Ovary (tissue), 9 donors: ENCODE data around the gene LGALS7. TPM values are rescaled to one million over a fixed set of nuclear protein-coding genes. Genes with fewer than 3 reads are reported as not detected.

Source experiments
- DNase-seq, 5 donors: peaks; one replicate each; pipeline ENCODE4 v3.0.0-alpha.2; 2019 to 2020
- H3K27ac ChIP-seq, 2 donors: fragments of 200-600 bp; one replicate each; pipeline versions ENCODE4 v1.5.1 to v1.8.0; 2019 to 2022
- H3K27me3 ChIP-seq: fragments of 200-600 bp; one replicate; pipeline ENCODE4 v1.8.0; 2022
- H3K36me3 ChIP-seq: fragments of 200-600 bp; sonication (generic); one replicate; pipeline ENCODE4 v1.5.1; 2019
- H3K4me1 ChIP-seq: one replicate; pipeline ENCODE4 v1.8.1; 2013; ENCODE audit warnings: mild to moderate bottlenecking, moderate library complexity; ENCODE audit not compliant: insufficient read depth
- H3K4me3 ChIP-seq: fragments of 200-600 bp; sonication (generic); one replicate; pipeline ENCODE4 v1.5.1; 2017
- H3K9me3 ChIP-seq, 2 donors: fragments of 200-600 bp in 1 of 2; sonication (generic) in 1 of 2; one replicate each; pipeline versions ENCODE4 v1.5.1 to v1.8.1; 2013 to 2019; ENCODE audit warnings: mild to moderate bottlenecking in 1 of 2, moderate library complexity in 1 of 2
- CTCF ChIP-seq, 3 donors: fragments of 450-650 bp in 2 of 3; fragments of 200-600 bp in 1 of 3; IDR thresholded peaks; one replicate each; pipeline versions ENCODE4 v1.5.1 to v1.8.0; 2016 to 2022; ENCODE audit warnings: antibody characterized with exemption in 3 of 3, mild to moderate bottlenecking in 1 of 3
- EP300 ChIP-seq: sonication (generic); formaldehyde crosslinking; IDR thresholded peaks from one replicate; pipeline ENCODE4 v1.6.1; 2017; ENCODE audit warnings: antibody characterized with exemption
- POLR2A ChIP-seq: fragments of 450-650 bp; IDR thresholded peaks from one replicate; pipeline ENCODE4 v1.6.1; 2017; ENCODE audit warnings: antibody characterized with exemption, mild to moderate bottlenecking, moderate library complexity
- WGBS, 3 donors: extraction: QIAGEN DNeasy Blood & Tissue Kit in 1 of 3; methylation state at CpG; one replicate each; pipeline versions ENCODE4 v1.1.5 to v1.1.7; 2013 to 2017; 5-methylcytosine and 5-hydroxymethylcytosine counted together
- intact Hi-C, 4 donors: fragments of 100-400 bp; cut with DNase I; formaldehyde crosslinking; loops; one replicate each; pipeline versions ENCODE4 v1.11.0 to v1.15.1; 2022 to 2023
- polyA plus RNA-seq, 2 donors: library from polyadenylated mRNA; stranded (reverse); fragments of 200-250 nt in 1 of 2; fragments of 350-450 nt in 1 of 2; fragmentation: Illumina TruSeq in 1 of 2; extraction: RNeasy Lipid Tissue Mini Kit (QIAGEN cat#74804) in 1 of 2; gene quantifications; one replicate each; pipeline ENCODE4 v1.2.3, GENCODE V29; 2013 to 2014
- total RNA-seq, 7 donors: library from RNA; depleted of rRNA in 2 of 7; stranded (reverse); fragments of >200 nt in 2 of 7; fragmentation: NEBNext Ultra II Directional in 3 of 7; extraction: Animal tissue kit (Norgen Biotek cat#: 25700) in 3 of 7; gene quantifications; one replicate each; pipeline versions ENCODE4 v1.1.0 to v1.2.4, GENCODE V29; 2016 to 2023
- donor health status: DM: no; HTN: no; CAD: no; lungs with moderate emphysema.
- donor health status: DM: no; HTN: no; CAD: no.
- donor health status: Bipolar disorder and iron deficiency.
- donor health status: DM: yes; HTN: yes; CAD: no.
- donor health status: DM: no; HTN: no; CAD: no.
- donor health status: DM: yes; HTN: yes; CAD: no.

Gene LGALS7
- total and polyA plus RNA-seq, 9 donors: 0.69 to 0.84 (median 0.79) TPM; not detected in 6

DNA sequence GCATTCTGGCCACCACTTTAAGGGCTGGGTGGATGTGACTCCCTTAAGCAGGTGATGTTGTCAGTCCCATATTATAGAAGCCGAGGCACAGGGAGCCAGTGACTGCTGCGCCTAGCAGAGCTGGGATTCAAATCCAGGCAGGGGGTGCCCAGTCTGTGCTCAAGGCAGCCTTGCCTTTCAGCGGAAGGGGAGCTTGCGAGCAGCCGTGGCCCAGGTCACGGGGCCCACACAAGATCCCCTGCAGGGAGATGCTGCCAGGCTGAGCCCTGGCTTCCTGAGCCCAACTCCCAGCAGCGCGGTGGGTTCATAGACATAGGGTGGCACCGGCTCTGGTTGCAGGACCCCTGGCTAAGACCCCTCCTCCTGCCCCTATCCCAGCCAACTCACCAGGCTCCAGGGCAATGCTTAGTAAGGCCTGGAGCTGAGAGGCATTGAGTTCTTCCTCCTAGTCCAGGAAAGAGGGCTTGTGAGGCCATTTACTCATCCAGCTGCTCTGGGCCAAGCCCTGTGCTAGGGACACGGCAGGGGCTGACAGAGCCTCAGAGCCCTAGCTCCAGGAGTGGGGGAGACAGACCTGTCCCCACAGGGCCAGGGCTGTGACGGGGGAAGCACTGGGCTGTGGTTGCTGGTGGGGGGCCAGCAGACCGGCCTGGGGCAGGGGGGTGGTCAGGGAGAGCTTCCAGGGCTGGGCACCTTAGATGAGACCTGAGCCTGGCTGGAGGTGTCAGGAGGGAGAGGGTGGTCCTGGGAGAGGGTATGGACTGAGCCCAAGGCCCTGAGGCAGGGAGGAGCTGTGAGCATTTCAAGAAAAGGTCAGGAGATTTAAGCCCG, 38.7 kb downstream of the LGALS7 start:
- no peaks in the 10 kb centered on the region for H3K36me3 ChIP-seq
- intact Hi-C loops: no loop called here
- H3K27me3 ChIP-seq: no peaks in the 10 kb centered on the region
- no peaks in the 10 kb centered on the region for H3K4me1 ChIP-seq
- 62 to 73% (median 65%) methylated on average over 13 of the region's 13 CpGs for WGBS, 3 donors
- TF ChIP-seq POLR2A (no peak), CTCF (IDR thresholded peaks at IDR 0.05) (no peak), EP300 (no peak)
- H3K27ac ChIP-seq: peak overlapping the region; percentile 8 to 71
- peak in 3 of 5 donors; percentile 28 to 47 (median 38) for DNase-seq
- H3K4me3 ChIP-seq: no peak overlapping the region
- H3K9me3 ChIP-seq: no peaks in the 10 kb centered on the region

GRCh38 chr19:38734176-38734425, 39.2 kb downstream of the LGALS7 start:
- DNase-seq: peak in 2 of 5 donors; percentile 23 to 31
- Histone ChIP-seq H3K4me1 (peaks cover 1% of the 10 kb centered on the region), H3K27ac (peak overlapping the region in 1 of 2 donors; percentile 71), H3K4me3 (no peak overlapping the region), H3K27me3 (no peaks in the 10 kb centered on the region), H3K9me3 (no peaks in the 10 kb centered on the region), H3K36me3 (no peaks in the 10 kb centered on the region)
- 55 to 64% (median 60%) methylated on average over 4 of the region's 4 CpGs for WGBS, 3 donors
- TF ChIP-seq EP300 (no peak), CTCF (IDR thresholded peaks at IDR 0.05) (no peak), POLR2A (no peak)
- intact Hi-C loops: no loop called here

DNA sequence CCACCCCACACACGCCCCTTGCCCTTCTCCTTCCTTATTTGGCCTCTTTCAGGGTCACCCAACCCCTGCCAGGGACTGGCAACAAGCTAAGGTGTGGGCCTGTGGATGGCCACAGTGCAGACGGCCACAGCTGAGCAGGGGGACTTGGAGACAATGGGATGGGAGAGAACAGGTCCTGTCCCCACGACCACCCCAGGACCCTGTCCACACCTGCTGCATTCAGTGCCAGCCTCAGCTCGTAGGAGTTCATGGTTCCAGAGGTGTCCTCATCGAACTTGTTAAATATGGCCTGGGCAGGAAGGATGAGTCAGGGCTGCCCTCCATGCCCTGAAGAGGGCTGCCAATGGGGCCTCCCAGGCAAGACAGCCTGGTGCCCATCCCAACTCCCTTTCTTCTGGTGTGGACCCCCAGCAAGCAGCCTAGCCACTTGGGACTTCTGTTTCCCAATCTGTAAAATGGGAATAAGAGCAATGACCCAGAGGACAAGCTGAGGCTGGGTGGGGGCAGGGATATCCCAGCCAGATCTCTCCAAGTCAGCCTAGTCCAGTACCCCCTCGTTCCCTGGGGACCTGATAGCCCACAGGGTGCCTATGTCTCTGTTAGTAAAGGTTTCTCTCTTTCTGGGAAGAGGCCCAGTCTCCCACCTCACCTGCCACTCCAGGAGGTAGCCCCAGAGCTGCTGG, 39.7 kb downstream of the LGALS7 start:
- 72 to 76% (median 76%) methylated on average over 5 to 6 of the region's 6 CpGs for WGBS, 3 donors
- no peak overlapping the region for H3K4me3 ChIP-seq
- H3K36me3 ChIP-seq: no peaks in the 10 kb centered on the region
- H3K27ac ChIP-seq: peak overlapping the region in 1 of 2 donors; percentile 71
- no peaks in the 10 kb centered on the region for H3K9me3 ChIP-seq
- TF ChIP-seq EP300 (no peak), CTCF (IDR thresholded peaks at IDR 0.05) (no peak), POLR2A (no peak)
- peak in 3 of 5 donors; percentile 20 to 46 (median 42) for DNase-seq
- intact Hi-C loops: no loop called here
- H3K4me1 ChIP-seq: peaks cover 1% of the 10 kb centered on the region
- H3K27me3 ChIP-seq: no peaks in the 10 kb centered on the region

GRCh38 chr19:38733241-38733492, 40.1 kb downstream of the LGALS7 start:
- no peak for TF ChIP-seq POLR2A
- Histone ChIP-seq H3K9me3 (no peaks in the 10 kb centered on the region), H3K4me1 (peaks cover 1% of the 10 kb centered on the region), H3K4me3 (no peak overlapping the region), H3K27ac (peak overlapping the region in 1 of 2 donors; percentile 71), H3K36me3 (no peaks in the 10 kb centered on the region), H3K27me3 (no peaks in the 10 kb centered on the region)
- no peak for DNase-seq
- intact Hi-C loops: no loop called here
- 90 to 93% (median 93%) methylated on average over 1 of the region's 1 CpG for WGBS, 3 donors
